Measurements from ENCODE around the gene SRBD1.
A peak's percentile ranks its signal among the peaks of the same experiment; 100 is the strongest.

Gene SRBD1

DNA sequence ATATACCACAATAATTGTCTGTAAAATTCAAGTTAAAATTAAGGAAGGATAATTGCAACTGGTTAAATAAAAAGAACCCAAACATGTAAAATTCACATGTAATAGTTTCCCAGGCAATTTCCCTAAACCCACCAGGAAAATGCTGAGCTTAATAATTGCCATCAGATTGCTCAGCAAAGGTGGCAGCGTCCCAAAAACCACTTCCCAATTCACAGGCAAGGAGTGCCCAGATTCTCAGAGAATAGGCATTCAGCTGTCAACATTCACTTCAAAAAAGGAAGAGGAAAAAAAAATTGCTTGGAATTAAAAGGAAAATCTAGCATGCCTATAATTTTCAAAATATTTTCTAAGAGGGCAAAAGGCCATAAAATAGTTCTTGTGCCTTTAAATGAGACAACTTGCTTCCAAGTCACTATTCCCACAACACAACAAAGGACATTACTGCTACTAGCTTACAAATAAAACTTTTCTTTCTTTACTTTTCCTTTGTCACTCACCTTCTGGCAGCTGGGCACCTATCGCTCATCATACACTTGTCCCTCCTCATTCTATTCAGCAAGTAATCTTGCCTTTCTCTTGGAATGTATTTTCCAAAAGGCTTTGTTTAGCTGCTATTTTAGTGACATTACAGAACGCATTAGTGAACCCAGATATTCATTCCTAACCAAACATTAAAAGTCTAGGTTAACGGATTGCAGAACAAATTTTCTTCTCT is 15.2 kb downstream of the SRBD1 start:
- peak; percentile 61 for DNase-seq (ENCODE audit: low read depth)

DNA sequence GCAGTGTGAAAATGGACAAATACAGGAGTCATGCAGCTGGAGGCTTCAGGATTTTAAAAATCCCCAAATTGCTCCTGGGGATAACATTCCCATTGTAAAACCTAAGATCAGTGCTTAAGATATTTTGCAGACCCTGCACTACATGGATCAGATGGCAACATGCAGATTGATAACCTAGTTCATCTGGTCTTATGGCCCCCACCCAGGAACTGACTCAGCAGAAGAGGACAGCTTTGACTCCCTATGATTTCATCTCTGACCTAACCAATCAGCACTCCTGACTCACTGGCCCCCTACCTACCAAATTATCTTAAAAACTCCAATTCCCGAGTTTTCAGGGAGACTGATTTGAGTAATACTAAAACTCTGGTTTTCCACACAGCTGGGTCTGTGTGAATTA is 20.0 kb downstream of the SRBD1 start:
- no peak for DNase-seq (ENCODE audit: low read depth)

DNA sequence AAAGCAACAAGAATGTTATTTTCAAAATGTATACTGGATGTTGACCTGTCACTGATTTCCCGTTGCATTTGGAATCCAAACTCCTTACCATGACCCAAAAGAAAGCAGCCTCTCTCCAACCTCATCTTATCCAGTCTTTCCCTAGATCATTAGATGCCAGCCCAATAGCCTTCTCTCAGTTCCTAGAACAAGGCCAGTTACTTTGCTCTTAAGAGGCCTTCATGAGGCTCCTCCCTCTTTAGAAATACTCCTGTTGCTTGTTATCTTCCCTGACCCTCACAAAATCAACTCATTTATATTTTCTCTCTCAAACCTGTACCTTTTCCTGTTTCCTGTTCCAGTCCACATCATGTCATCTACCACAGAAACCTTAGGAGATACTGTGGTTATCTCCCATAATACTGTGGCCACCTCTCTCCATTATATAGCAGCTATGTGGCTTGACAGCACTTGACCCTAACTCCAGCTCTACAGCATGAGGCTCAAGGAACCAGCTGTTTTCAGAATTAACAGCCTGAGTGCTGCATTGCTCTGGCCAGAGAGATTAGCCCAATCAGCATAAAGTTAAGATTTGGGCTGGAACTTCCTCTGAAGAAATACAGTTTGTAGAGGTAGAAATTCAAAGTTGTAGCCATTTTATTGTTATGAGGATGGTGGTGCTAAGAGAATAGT is 22.8 kb downstream of the SRBD1 start:
- DNase-seq (ENCODE audit: low read depth), result no peak

DNA sequence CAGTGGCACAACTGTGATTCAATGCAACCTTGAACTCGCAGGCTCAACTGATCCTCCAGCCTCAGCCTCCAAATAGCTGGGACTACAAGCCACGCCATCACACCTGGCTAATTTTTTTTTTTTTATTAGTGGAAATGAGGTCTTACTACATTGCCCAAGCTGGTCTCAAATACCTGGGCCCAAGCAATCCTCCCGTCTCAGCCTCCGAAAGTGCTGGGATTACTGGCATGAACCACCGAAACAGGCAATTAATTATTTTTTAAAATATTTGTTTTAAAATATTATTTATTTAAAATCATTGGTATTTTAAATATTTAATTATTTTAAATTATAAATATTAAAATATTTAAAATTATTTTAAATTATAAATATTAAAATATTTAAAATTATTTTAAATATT is 24.5 kb downstream of the SRBD1 start:
- no peak for DNase-seq (ENCODE audit: low read depth)

DNA sequence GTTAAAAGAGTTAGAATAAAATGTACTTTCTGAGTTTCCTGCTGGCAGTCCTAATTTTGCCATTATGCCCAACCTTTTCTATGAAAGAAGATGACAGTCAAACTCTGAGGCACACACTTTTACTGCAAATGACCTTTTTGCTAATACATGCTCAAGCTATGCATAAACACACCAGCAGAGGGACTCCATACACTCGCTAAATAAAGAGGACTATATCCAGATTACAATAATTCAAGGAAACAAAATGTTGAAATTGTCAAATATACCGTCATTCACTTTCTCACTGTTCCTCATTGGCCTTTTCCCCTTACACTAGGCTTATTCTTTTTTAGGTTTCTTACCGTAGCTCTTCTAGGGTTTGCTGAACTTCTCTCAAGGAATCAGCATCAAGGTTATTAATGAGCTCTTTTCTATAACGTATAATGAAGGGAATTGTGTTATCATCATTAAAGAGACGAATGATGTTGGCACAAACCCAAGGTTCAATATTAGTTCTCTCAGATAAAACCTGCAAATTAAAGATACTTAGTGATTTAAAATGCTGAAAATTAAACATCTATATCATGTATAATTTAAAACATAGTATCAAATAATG is 25.7 kb downstream of the SRBD1 start:
- DNase-seq (ENCODE audit: low read depth), result no peak

DNA sequence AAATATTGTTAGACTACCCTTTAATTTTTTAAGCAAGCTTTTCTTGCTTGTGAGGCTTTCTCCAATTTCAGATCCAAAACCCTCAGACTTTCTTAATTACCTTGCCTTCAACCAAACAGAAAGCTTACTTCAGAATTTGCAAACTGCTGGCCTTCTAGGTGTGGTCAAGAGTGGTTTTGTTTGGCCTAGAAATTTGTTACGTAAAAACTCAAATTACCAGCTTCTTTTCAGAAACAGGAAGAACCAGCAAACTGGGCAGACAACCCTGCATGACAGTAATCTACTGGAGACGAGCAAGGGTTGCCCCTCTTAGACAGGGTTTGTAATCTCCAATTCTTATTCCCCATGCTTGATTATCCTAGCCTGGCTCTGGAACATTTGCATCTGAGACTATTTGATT is 27.1 kb downstream of the SRBD1 start:
- no peak for DNase-seq (ENCODE audit: low read depth)

DNA sequence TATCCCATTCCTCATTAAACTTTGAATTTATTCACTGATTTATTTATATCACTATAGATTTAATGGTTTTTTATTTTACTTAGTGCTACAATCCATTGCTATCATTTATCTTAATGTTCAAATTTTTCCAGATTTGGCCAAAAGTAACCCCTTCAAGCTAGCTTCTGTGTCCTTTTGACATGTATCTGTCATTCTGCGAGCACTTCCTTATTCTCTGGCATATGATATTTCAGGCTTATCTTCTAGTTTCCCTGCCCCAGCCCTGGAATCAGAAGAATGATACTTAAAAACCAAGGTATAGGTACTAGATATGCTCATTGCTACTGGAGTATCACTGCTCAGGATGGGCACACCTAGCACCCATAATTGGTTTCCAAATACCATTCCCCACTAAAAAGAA is 28.5 kb downstream of the SRBD1 start:
- no peak for DNase-seq (ENCODE audit: low read depth)

DNA sequence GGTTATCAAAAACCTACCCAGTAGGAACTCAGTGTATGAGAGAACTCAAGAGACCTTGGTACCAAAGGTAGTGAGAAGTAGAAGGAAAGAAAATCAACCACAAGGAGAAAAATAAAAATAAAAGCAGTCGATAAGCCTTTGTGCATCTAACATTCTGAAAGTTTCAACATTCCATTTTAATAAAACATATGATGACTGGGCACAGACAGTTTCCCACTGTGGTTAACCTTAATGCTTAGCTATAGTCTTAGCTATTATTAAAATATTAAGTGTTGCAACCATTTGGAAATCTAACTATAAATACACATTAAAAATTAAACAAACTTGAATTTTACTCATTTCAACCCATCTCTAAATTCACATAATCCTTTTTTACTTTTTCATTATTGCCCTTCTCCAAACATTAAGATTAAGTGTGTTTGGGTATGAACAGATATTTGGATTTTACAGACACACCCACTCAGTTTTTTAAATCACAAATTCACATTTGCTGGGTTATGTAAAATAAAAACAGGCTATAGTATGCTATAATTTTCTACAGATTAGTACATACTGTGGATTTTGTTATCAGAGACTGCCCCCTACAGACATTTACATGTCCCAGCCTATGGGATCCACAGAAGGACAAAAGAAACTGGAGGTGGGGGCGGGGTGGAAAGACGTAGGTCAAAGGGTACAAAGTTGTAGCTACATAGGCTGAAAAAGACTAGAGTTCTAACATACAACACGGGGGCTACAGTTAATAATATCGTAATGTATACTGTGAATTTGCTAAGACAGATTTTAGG is 32.8 kb downstream of the SRBD1 start:
- no peak for DNase-seq (ENCODE audit: low read depth)

DNA sequence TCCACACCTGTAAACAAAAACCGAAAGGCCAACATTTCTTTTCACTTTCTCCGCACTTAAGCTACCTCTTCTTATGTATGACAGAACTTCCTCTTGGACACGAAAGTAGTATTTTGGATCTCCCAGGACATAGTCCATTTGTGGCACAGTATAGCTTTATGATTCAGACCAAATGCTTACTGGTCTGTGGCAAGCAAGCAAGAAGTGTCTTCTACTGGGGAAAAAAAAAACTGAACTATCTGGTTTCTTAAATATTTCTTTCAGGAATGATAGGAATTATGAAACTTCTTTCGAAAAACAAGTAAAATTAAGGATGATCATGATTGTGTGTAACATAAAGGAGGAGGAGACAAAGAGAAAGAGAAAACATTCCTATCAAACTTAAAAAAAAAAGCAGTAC is 33.6 kb downstream of the SRBD1 start:
- no peak for DNase-seq (ENCODE audit: low read depth)

DNA sequence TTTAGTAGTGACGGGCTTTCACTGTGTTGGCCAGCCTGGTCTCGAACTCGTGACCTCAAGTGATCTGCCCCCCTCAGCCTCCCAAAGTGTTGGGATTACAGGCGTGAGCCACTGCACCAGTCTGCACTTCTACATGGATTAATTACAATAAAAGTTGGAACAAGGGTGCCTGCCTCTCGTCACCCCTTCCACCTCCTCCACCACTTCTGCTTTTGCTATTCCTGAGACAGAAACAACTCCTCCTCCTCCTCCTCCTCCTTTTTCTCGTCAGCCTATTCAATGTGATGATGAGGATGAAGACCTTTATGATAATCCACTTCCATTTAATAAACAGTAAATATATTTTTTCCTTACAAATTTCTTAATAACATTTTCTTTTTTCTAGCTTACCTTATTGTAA is 35.2 kb downstream of the SRBD1 start:
- no peak for DNase-seq (ENCODE audit: low read depth)

DNA sequence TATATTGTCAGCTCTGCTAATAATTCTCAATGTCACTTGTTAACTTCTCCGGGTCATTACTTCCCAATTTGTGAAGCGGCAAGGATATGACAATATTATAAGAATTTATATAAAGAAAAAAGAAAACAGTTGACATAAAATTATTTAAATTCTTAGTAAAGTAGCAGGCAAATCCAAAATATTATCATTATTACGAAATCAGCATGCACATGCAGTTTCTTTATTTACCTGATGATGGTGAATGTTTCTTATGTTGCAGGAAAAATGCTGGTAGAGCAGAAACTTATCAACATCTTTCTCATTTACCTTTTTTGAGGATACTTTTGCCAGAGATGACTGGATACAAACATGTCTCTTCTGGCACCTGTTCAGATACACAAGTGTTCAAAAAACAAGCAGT is 38.1 kb downstream of the SRBD1 start:
- DNase-seq (ENCODE audit: low read depth), result no peak

DNA sequence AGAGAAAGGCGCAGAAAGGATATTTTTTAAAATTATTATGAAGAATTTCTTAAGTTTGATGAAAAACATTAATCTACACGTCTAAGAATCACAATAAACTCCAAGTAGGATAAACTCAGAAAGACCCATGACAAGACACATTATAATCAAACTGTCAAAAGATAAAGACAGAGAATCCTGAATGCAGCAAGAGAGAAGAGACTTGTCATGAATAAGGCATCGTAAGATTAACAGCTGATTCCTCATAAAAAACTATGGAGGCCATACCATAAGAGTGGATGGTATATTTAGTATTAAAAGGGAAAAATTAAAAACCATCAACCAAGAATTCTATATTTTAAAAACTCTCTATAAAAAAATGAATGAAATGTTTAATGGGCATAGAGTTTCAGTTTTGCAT is 39.1 kb downstream of the SRBD1 start:
- DNase-seq (ENCODE audit: low read depth), result no peak

DNA sequence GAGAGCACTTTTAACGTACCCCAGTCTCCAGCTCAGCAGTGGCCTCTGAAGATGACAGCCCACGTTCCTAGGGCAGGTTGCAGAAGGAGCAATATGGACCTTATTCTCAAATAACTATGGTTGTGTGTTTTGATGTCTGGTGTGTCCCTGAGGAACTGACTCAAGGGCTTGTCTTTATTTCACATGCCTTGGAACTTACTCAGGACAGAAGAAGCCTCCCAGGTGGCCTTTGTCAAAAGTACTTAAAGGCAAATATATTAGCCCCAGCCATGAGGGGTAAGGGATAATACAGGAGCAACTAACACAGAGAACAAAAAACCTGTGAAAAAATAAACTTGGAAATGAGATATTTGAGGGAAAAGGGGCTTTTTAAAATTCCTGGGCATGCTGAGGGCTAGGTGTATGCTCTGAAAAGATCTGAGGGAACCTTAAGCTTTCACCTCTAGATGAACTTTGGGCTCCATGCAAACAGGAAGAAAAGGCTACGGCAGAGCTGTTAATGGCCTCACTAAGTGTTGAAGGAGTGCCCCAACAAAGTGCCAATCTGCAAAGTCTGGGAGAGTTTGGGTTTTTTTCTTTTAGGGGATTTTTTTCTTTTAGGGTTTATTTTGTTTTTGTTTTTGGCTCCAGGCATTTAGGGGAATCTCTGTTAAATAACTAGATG is 40.3 kb downstream of the SRBD1 start:
- no peak for DNase-seq (ENCODE audit: low read depth)

DNA sequence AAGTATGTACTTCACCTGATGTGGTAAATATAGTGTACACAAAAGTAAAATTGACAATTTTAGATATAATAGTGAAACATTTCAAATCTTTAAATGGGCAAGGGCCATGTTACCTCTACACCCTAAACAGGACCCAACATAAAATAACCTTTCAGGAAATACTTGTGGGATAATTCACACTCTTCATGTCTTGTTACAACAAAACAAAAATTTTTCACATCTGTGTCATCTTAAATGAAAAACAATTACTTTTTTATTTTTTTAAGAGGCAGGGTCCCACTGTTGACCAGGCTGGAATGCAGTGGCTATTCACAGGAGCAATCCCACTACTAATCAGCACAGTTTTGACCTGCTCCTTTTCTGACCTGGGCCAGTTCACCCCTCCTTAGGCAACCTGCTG is 42.1 kb downstream of the SRBD1 start:
- DNase-seq (ENCODE audit: low read depth), result no peak

DNA sequence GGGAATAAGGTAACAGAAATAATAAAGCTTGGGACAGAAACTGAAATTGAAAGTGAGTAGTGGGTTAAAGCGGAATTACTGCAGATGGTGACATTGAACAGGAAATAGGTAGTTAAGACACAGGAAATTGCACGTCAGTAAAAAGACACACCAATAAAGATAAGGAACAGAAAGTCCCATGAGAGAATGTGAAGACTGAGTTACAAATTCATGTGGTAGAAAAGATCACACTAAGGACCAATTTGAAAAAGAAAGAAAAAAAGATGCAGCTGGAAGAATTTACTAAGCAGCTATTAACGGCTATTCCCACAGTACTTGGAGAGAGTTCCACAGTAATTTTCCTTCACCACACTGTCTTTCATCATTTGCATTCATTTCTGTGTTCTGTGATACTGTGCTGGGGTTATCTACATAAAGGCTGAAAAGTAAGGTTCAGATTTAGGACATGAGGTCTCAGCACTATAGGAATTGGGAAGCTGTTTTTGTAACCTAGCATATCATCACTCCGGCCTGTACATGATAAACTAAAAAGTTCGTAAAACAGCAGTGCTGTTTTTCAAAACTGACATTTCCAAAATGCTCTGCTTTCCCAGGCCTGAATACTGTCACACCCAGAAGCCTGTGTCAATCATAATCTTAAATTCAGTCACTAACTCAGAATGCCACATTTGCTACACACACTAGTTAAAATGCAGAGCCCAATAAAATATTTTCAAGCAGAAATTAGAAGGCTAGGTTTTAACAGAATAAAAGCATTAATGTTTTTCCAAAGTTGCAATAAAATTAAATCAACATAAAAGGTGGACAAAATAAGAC is 42.9 kb downstream of the SRBD1 start:
- no peak for DNase-seq (ENCODE audit: low read depth)

DNA sequence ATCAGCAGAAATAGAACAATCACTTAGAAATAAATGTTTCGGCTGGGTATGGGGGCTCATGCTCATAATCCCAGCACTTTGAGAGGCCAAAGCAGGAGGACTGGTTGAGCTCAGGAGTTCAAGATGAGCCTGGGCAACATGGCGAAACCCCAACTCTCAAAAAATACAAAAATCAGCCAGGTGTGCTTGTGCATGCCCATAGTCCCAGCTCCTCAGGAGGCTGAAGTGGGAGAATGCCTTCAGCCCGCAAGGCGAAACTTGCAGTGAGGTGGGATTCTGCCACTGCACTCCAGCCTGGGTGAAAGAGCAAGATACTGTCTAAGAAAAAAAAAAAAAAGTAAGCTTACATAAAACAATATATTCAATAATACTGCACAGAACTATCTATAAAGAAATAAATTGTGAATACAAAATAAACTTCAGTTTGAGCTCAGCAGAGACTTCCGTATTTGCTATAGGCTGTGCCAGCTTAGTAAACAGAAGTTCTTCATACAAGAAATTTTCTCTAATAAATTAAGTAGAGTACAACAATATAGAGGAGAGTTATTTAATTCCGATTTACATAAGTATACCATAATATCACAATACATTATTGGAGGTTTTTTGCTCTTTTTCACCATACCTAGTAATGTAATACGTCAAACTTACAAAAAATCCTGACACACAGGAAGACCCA is 43.6 kb downstream of the SRBD1 start:
- DNase-seq (ENCODE audit: low read depth), result no peak

DNA sequence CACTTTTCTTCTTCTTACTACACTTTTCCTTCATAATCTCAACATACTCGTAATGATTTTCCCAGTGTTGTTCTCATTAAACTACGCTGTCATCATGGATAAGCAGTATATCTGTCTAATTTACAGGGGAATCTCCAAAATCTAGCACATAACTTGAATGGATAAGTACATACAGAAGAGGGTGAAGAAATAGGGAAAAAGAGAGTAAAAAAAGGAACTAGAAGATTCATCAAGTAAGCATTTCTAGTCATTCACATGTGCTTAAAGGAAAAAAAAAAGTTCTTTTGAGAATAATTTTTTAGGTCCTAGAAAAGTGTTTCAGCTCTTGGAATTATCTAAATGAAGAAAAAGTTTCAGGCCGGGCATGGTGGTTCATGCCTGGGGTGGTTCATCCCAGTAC is 51.6 kb downstream of the SRBD1 start:
- DNase-seq (ENCODE audit: low read depth), result no peak

DNA sequence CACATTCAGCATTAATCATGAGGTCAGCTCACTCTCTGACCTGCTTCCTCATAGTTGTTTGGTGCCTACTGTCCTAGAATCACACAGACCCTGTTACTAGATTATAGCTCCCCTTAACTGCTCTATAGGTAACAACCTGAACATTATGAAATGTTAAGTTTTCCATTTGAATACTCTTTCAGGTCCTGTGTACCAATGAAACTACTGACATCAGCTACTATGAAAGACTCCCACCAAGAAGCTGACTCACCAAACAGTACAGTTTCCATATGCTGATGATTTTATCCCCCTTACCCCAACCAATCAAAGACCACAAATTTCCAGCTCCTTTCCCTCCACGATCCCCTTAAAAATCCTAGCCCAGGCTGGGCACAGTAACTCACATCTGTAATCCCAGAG is 56.3 kb downstream of the SRBD1 start:
- DNase-seq (ENCODE audit: low read depth), result no peak

DNA sequence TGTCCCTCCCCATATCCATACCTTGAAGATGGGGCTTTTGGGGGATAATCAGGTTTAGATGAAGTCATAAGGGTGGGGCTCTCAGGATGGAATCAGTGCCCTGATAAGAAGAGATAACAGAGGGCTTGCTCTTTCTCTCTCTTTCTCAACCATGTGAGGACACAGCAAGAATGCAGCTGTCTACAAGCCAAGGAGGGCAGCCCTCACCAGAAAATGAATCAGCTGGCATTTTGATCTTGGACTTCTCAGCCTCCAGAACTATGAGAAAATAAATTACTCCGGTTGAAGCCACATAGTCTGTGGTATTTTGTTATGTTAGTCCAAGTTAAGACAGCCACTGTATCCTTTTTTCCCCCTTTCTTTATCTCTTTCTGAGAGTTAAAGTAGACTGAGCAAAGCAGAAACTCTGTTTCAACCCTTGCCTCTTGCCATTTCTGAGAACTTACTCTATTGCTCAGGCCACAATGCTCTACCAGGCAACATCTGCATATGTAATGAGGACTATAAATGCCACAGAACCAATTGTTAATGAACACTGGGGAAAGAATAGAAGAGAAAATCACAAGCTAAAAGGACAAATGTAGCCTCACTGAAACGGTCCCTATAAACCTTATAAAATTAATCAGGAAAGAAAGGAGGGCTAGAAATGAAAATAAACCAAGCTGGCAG is 56.9 kb downstream of the SRBD1 start:
- no peak for DNase-seq (ENCODE audit: low read depth)

DNA sequence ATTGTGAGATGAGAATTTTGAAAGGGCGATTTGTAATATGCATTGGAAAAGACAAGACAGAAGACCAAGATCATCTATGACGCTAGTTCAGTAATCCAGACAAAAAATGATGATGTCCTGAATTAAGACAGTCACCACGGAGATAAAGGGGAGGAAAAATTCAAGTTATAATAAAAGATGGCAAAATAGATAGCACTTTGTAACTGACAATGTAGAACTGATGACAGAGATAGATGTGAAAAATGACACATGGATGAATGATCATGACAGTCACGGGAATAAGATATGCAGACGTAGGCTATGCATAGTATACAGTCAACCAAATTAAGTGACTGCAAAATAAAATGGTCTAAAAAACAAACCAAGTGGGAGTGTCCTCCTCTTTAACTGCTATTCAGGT is 59.2 kb downstream of the SRBD1 start:
- DNase-seq (ENCODE audit: low read depth), result no peak

All from HS-5 (cell line).